Measurements from ENCODE around the gene ATG13. TPM values are rescaled to one million over a fixed set of nuclear protein-coding genes. Genes with fewer than 3 reads are reported as not detected.
"Not testable (repeated sequence)": the region's sequence is repeated elsewhere in the genome, so short reads cannot be mapped to it uniquely, and the experiment has no call there.

ATG13 gene
- total RNA-seq, 2 donors from 2014 or later = 96.4 to 130 TPM

- Histone ChIP-seq H3K9ac (ENCODE audit: extremely low read depth, low read length, poor library complexity, severe bottlenecking) (no peak overlapping the region), H3K9me3 (ENCODE audit: control insufficient read depth, low read length) (no peaks in the 10 kb centered on the region), H3K27me3 (ENCODE audit: control insufficient read depth, insufficient read depth, low read length, poor library complexity, severe bottlenecking) (no peaks in the 10 kb centered on the region), H3K36me3 (ENCODE audit: control insufficient read depth, insufficient read depth, low read length) (peaks cover 22% of the 10 kb centered on the region), H3K27ac (ENCODE audit: low read depth, low read length) (no peak overlapping the region), H3K4me3 (ENCODE audit: low read length) (no peak overlapping the region), H3K4me1 (ENCODE audit: control insufficient read depth, insufficient read depth, low read length) (no peaks in the 10 kb centered on the region)
- Mint-ChIP-seq H3K4me1 (peaks cover 6% of the 10 kb centered on the region), H3K27ac (no peak overlapping the region), H3K36me3 (ENCODE audit: low read depth) (peaks cover 44% of the 10 kb centered on the region), H3K9me3 (peaks cover 8% of the 10 kb centered on the region), H3K27me3 (ENCODE audit: insufficient read depth) (no peaks in the 10 kb centered on the region), H3K4me3 (no peak overlapping the region)
- WGBS, 2 experiments (ENCODE audit: insufficient coverage in 1 of 2, insufficient read length in 1 of 2) = 100% methylated on average over 1 of the region's 1 CpG; no CpG with 5 or more reads in 1 of the 2 experiments
- no peak for DNase-seq
- TF ChIP-seq CTCF (conservative IDR thresholded peaks at IDR 0.05) = no peak
These were observed 40.3 kb upstream of the ATG13 start for GRCh38 chr11:46577058-46577457.

- no peak overlapping the region for H3K4me3 ChIP-seq (ENCODE audit: low read length)
- Mint-ChIP-seq H3K9me3 (peaks cover 6% of the 10 kb centered on the region), H3K27me3 (ENCODE audit: insufficient read depth) (no peaks in the 10 kb centered on the region), H3K27ac (no peak overlapping the region), H3K4me1 (peaks cover 4% of the 10 kb centered on the region), H3K4me3 (no peak overlapping the region), H3K36me3 (ENCODE audit: low read depth) (peaks cover 36% of the 10 kb centered on the region)
- H3K9ac ChIP-seq (ENCODE audit: extremely low read depth, low read length, poor library complexity, severe bottlenecking) = no peak overlapping the region
- no peaks in the 10 kb centered on the region for H3K9me3 ChIP-seq (ENCODE audit: control insufficient read depth, low read length)
- no peaks in the 10 kb centered on the region for H3K27me3 ChIP-seq (ENCODE audit: control insufficient read depth, insufficient read depth, low read length, poor library complexity, severe bottlenecking)
- TF ChIP-seq CTCF (conservative IDR thresholded peaks at IDR 0.05) = no peak
- WGBS, 2 experiments (ENCODE audit: insufficient coverage in 1 of 2, insufficient read length in 1 of 2) = 94 to 95% methylated on average over 5 of the region's 5 CpGs
- DNase-seq = no peak
- peaks cover 28% of the 10 kb centered on the region for H3K36me3 ChIP-seq (ENCODE audit: control insufficient read depth, insufficient read depth, low read length)
- no peak overlapping the region for H3K27ac ChIP-seq (ENCODE audit: low read depth, low read length)
- no peaks in the 10 kb centered on the region for H3K4me1 ChIP-seq (ENCODE audit: control insufficient read depth, insufficient read depth, low read length)
These were observed 34.8 kb upstream of the ATG13 start for GRCh38 chr11:46582588-46582987.

GRCh38 chr11:46583513-46583912 is 33.8 kb upstream of the ATG13 start:
- H3K36me3 ChIP-seq (ENCODE audit: control insufficient read depth, insufficient read depth, low read length) = peaks cover 24% of the 10 kb centered on the region
- peaks cover 37% of the 10 kb centered on the region for H3K36me3 Mint-ChIP-seq (ENCODE audit: low read depth)
- H3K27ac Mint-ChIP-seq; H3K9me3 ChIP-seq (ENCODE audit: control insufficient read depth, low read length); H3K9ac ChIP-seq (ENCODE audit: extremely low read depth, low read length, poor library complexity, severe bottlenecking); H3K27ac ChIP-seq (ENCODE audit: low read depth, low read length); H3K9me3 Mint-ChIP-seq; H3K4me1 Mint-ChIP-seq; H3K27me3 Mint-ChIP-seq (ENCODE audit: insufficient read depth); H3K4me3 Mint-ChIP-seq; H3K4me3 ChIP-seq (ENCODE audit: low read length); H3K27me3 ChIP-seq (ENCODE audit: control insufficient read depth, insufficient read depth, low read length, poor library complexity, severe bottlenecking); DNase-seq; H3K4me1 ChIP-seq (ENCODE audit: control insufficient read depth, insufficient read depth, low read length): not testable (repeated sequence)
- no CpG with 5 or more reads among the region's 1 CpG for WGBS, 2 experiments (ENCODE audit: insufficient coverage in 1 of 2, insufficient read length in 1 of 2)

- Histone ChIP-seq H3K4me1 (ENCODE audit: control insufficient read depth, insufficient read depth, low read length) (no peaks in the 10 kb centered on the region), H3K36me3 (ENCODE audit: control insufficient read depth, insufficient read depth, low read length) (peaks cover 19% of the 10 kb centered on the region), H3K27me3 (ENCODE audit: control insufficient read depth, insufficient read depth, low read length, poor library complexity, severe bottlenecking) (no peaks in the 10 kb centered on the region), H3K9me3 (ENCODE audit: control insufficient read depth, low read length) (no peaks in the 10 kb centered on the region), H3K9ac (ENCODE audit: extremely low read depth, low read length, poor library complexity, severe bottlenecking) (no peak overlapping the region), H3K27ac (ENCODE audit: low read depth, low read length) (no peak overlapping the region), H3K4me3 (ENCODE audit: low read length) (no peak overlapping the region)
- no peak overlapping the region for H3K27ac Mint-ChIP-seq
- peaks cover 17% of the 10 kb centered on the region for H3K36me3 Mint-ChIP-seq (ENCODE audit: low read depth)
- no peak for TF ChIP-seq CTCF (conservative IDR thresholded peaks at IDR 0.05)
- no peaks in the 10 kb centered on the region for H3K27me3 Mint-ChIP-seq (ENCODE audit: insufficient read depth)
- DNase-seq = no peak
- peaks cover 1% of the 10 kb centered on the region for H3K9me3 Mint-ChIP-seq
- H3K4me3 Mint-ChIP-seq = no peak overlapping the region
- WGBS, 2 experiments (ENCODE audit: insufficient coverage in 1 of 2, insufficient read length in 1 of 2) = 95 to 97% methylated on average over 5 of the region's 5 CpGs
- H3K4me1 Mint-ChIP-seq = peaks cover 23% of the 10 kb centered on the region
These were observed 29.2 kb upstream of the ATG13 start for GRCh38 chr11:46588131-46588530.

All from endodermal cell (in vitro differentiated cells).